Adrenal gland (tissue), 5 donors: ENCODE measurements around the gene OR10H2.

Experiments used
- POLR2A ChIP-seq, 2 donors: fragments of 450-650 bp; IDR thresholded peaks; one replicate each; pipeline ENCODE4 v1.6.1; 2017; ENCODE audit warnings: antibody characterized with exemption in 2 of 2, mild to moderate bottlenecking in 2 of 2, moderate library complexity in 1 of 2
- TF ChIP-seq, protein P1 (sequence below), 6 experiments: fragments of 450-650 bp in 4 of 6; fragments of 200-600 bp in 2 of 6; sonication (generic) in 1 of 6; IDR thresholded peaks; 1 replicate in 5 of 6; 2 replicates in 1 of 6; pipeline versions ENCODE4 v1.5.1 to v1.8.0; 2016 to 2021; ENCODE audit warnings: antibody characterized with exemption in 6 of 6, mild to moderate bottlenecking in 2 of 6, moderate library complexity in 1 of 6
- donor health status: DM: no; HTN: no; CAD: no.

GRCh38 chr19:15717809-15718208 is 10.0 kb upstream of the OR10H2 start:
- TF ChIP-seq, protein P1, sequence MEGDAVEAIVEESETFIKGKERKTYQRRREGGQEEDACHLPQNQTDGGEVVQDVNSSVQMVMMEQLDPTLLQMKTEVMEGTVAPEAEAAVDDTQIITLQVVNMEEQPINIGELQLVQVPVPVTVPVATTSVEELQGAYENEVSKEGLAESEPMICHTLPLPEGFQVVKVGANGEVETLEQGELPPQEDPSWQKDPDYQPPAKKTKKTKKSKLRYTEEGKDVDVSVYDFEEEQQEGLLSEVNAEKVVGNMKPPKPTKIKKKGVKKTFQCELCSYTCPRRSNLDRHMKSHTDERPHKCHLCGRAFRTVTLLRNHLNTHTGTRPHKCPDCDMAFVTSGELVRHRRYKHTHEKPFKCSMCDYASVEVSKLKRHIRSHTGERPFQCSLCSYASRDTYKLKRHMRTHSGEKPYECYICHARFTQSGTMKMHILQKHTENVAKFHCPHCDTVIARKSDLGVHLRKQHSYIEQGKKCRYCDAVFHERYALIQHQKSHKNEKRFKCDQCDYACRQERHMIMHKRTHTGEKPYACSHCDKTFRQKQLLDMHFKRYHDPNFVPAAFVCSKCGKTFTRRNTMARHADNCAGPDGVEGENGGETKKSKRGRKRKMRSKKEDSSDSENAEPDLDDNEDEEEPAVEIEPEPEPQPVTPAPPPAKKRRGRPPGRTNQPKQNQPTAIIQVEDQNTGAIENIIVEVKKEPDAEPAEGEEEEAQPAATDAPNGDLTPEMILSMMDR (IDR thresholded peaks at IDR 0.05): no peak
- TF ChIP-seq POLR2A (IDR thresholded peaks at IDR 0.05): no peak
